Activated naive CD8-positive, alpha-beta T cell (primary cell): Measurements from ENCODE around the gene CDC45.

Source experiments
- H3K27ac Mint-ChIP-seq: one replicate; pipeline ENCODE4 v1.8.0; 2021; ENCODE audit warnings: mixed read lengths
- H3K27me3 Mint-ChIP-seq: one replicate; pipeline ENCODE4 v1.8.0; 2021; ENCODE audit warnings: mixed read lengths
- H3K36me3 Mint-ChIP-seq: one replicate; pipeline ENCODE4 v1.8.0; 2021; ENCODE audit warnings: mixed read lengths
- H3K4me1 Mint-ChIP-seq: one replicate; pipeline ENCODE4 v1.8.0; 2021; ENCODE audit warnings: low read depth, mixed read lengths
- H3K4me3 Mint-ChIP-seq: one replicate; pipeline ENCODE4 v1.8.0; 2021; ENCODE audit warnings: mild to moderate bottlenecking, mixed read lengths
- H3K9me3 Mint-ChIP-seq: one replicate; pipeline ENCODE4 v1.8.0; 2021; ENCODE audit warnings: low read depth, mixed read lengths

CDC45 gene

DNA sequence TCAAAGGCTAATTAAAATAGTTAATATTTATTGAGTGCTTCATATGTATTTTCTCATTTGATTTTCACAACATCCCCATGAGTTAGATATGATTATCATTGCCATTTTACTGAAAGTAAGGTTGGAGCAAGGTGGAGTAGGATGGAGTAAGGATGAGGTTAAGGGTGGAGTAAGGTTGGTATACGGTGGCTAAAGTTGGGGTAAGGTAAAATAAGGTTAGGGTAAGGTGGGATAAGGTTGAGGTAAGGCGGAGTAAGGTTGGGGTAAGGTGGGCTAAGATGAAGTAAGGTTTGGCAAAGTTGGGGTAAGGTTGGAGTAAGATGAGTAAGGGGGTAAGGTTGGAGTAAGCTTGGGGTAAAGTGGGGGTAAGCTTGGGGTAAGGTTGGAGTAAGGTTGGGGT lies 90.3 kb downstream of the CDC45 start:
- no peaks in the 10 kb centered on the region for H3K9me3 Mint-ChIP-seq
- H3K27me3 Mint-ChIP-seq = no peaks in the 10 kb centered on the region
- H3K4me3 Mint-ChIP-seq = no peak overlapping the region
- H3K36me3 Mint-ChIP-seq = no peaks in the 10 kb centered on the region
- H3K27ac Mint-ChIP-seq = no peak overlapping the region
- no peaks in the 10 kb centered on the region for H3K4me1 Mint-ChIP-seq
